MM.1S (cell line): ENCODE results near the gene HELZ.

Experiments used
- DNase-seq: peaks from one replicate; pipeline ENCODE4 v3.0.0-alpha.2; 2015
- H2AFZ ChIP-seq: fragments of 300-600 bp; sonication (generic); 2 replicates; pipeline ENCODE4 v1.6.0; 2016; ENCODE audit warnings: antibody characterized with exemption, low read length
- H3F3A ChIP-seq: fragments of 300-600 bp; sonication (generic); 2 replicates; pipeline ENCODE4 v1.6.1; 2016; ENCODE audit warnings: mild to moderate bottlenecking, antibody characterized with exemption, low read length, moderate library complexity, mixed read lengths; ENCODE audit not compliant: insufficient read depth
- H3K27ac ChIP-seq: fragments of 300-600 bp; sonication (generic); 2 replicates; pipeline ENCODE4 v1.5.1; 2016; ENCODE audit warnings: mild to moderate bottlenecking, low read length
- H3K27me3 ChIP-seq: fragments of 300-600 bp; sonication (generic); replicated peaks from 2 replicates; pipeline ENCODE4 v1.6.0; 2016; ENCODE audit warnings: low read length; ENCODE audit not compliant: insufficient read depth
- H3K36me3 ChIP-seq: fragments of 300-600 bp; sonication (generic); replicated peaks from 2 replicates; pipeline ENCODE4 v1.6.1; 2016; ENCODE audit warnings: mild to moderate bottlenecking, low read length, mixed read lengths; ENCODE audit not compliant: insufficient read depth
- H3K4me1 ChIP-seq: fragments of 300-600 bp; sonication (generic); 2 replicates; pipeline ENCODE4 v1.6.1; 2016; ENCODE audit warnings: low read length, mixed read lengths
- H3K4me2 ChIP-seq: fragments of 300-600 bp; sonication (generic); 2 replicates; pipeline ENCODE4 v1.6.0; 2016; ENCODE audit warnings: low read depth, low read length
- H3K4me3 ChIP-seq: fragments of 300-600 bp; sonication (generic); 2 replicates; pipeline ENCODE4 v1.5.1; 2016; ENCODE audit warnings: low read length, mixed read lengths
- H3K79me2 ChIP-seq: fragments of 300-600 bp; sonication (generic); 2 replicates; pipeline ENCODE4 v1.6.1; 2016; ENCODE audit warnings: mixed run types, low read length, mixed read lengths
- H3K9ac ChIP-seq: fragments of 300-600 bp; sonication (generic); 2 replicates; pipeline ENCODE4 v1.6.1; 2016; ENCODE audit warnings: low read length, mixed read lengths
- H3K9me2 ChIP-seq: fragments of 300-600 bp; sonication (generic); replicated peaks from 2 replicates; pipeline ENCODE4 v1.6.1; 2016; ENCODE audit warnings: mild to moderate bottlenecking, low read length, mixed read lengths; ENCODE audit not compliant: insufficient read depth
- H3K9me3 ChIP-seq: fragments of 300-600 bp; sonication (generic); replicated peaks from 2 replicates; pipeline ENCODE4 v1.6.1; 2016; ENCODE audit warnings: mild to moderate bottlenecking, low read length, mixed read lengths; ENCODE audit not compliant: insufficient read depth
- H4K20me1 ChIP-seq: fragments of 300-600 bp; sonication (generic); 2 replicates; pipeline ENCODE4 v1.6.1; 2016; ENCODE audit warnings: mild to moderate bottlenecking, low read length, moderate library complexity, mixed read lengths; ENCODE audit not compliant: insufficient read depth
- EZH2 ChIP-seq: fragments of 300-600 bp; sonication (generic); optimal IDR thresholded peaks from 2 replicates; pipeline ENCODE3; 2017; ENCODE audit warnings: low read depth, mild to moderate bottlenecking, antibody characterized with exemption, low read length, mixed read lengths
- EZH2phosphoT487 ChIP-seq: fragments of 300-600 bp; sonication (generic); IDR thresholded peaks from 2 replicates; pipeline ENCODE4 v1.6.1; 2018; ENCODE audit warnings: antibody characterized with exemption, low read length
- TF ChIP-seq, protein P1 (sequence below): fragments of 300-600 bp; sonication (generic); IDR thresholded peaks from 2 replicates; pipeline ENCODE4 v1.5.1; 2016; ENCODE audit warnings: antibody characterized with exemption, low read length, mixed read lengths

The HELZ gene

GRCh38 chr17:67055041-67055443 is 190.0 kb downstream of the HELZ start:
- Histone ChIP-seq H3K9me2 (no peaks in the 10 kb centered on the region), H3K9me3 (no peaks in the 10 kb centered on the region), H3K27me3 (no peaks in the 10 kb centered on the region), H3K9ac (no peak overlapping the region), H3K4me2 (no peak overlapping the region), H3K36me3 (no peaks in the 10 kb centered on the region), H3K4me3 (no peak overlapping the region), H4K20me1 (no peaks in the 10 kb centered on the region), H3F3A (no peaks in the 10 kb centered on the region), H3K27ac (no peak overlapping the region), H3K4me1 (no peaks in the 10 kb centered on the region), H3K79me2 (no peaks in the 10 kb centered on the region), H2AFZ (no peak overlapping the region)
- no peak for DNase-seq
- TF ChIP-seq EZH2phosphoT487 (no peak), EZH2 (no peak)
- TF ChIP-seq, protein P1, sequence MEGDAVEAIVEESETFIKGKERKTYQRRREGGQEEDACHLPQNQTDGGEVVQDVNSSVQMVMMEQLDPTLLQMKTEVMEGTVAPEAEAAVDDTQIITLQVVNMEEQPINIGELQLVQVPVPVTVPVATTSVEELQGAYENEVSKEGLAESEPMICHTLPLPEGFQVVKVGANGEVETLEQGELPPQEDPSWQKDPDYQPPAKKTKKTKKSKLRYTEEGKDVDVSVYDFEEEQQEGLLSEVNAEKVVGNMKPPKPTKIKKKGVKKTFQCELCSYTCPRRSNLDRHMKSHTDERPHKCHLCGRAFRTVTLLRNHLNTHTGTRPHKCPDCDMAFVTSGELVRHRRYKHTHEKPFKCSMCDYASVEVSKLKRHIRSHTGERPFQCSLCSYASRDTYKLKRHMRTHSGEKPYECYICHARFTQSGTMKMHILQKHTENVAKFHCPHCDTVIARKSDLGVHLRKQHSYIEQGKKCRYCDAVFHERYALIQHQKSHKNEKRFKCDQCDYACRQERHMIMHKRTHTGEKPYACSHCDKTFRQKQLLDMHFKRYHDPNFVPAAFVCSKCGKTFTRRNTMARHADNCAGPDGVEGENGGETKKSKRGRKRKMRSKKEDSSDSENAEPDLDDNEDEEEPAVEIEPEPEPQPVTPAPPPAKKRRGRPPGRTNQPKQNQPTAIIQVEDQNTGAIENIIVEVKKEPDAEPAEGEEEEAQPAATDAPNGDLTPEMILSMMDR: no peak

DNA sequence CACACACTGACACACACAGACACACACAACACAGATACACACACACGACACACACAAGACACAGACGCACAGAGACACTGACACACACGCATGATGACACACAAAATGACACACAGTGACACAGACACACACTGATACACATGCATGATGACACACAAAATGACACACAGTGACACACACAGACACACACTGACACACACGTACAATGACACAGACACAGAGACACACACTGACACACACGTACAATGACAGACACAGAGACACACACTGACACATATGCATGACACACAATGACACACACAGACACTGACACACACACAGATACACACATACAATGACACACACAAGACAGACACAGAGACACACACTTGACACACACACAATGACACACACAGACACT is 190.4 kb downstream of the HELZ start:
- Histone ChIP-seq H3F3A (no peaks in the 10 kb centered on the region), H3K79me2 (no peaks in the 10 kb centered on the region), H4K20me1 (no peaks in the 10 kb centered on the region), H3K9me2 (no peaks in the 10 kb centered on the region), H3K4me3 (no peak overlapping the region), H3K27ac (no peak overlapping the region), H3K4me2 (no peak overlapping the region), H3K9ac (no peak overlapping the region), H3K9me3 (no peaks in the 10 kb centered on the region), H3K27me3 (no peaks in the 10 kb centered on the region), H3K4me1 (no peaks in the 10 kb centered on the region), H3K36me3 (no peaks in the 10 kb centered on the region), H2AFZ (no peak overlapping the region)
- no peak for DNase-seq
- no peak for TF ChIP-seq EZH2phosphoT487
- TF ChIP-seq, protein P1: no peak
- TF ChIP-seq EZH2: no peak

DNA sequence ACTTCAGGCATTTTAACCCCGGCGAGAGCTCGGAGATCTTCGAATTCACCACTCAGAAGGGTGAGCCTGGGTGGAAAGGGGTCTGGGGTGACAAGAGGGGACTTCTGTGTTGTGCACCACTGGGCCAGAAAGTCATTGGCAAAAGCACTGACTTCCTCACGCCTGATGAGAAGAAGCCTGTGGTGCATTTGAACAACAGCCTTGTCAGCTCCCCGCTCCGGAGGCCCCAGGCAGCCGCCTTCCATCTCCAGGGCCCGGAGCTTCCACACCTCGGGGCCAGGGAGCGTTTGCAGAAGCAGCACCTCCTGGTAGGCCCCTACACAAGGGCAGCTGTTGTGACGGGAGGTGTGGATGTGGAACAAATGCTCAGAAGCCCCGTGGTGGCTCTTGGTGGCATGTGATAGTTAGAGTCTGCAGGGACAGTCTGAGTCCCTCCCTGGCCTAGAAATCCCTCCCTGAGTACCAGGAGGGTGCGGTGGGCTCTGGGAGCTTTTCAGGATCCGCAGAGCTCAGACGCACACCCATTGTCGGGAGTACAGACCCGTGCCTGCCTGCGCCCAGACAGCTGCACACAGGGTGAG is 190.9 kb downstream of the HELZ start:
- no peaks in the 10 kb centered on the region for H3K36me3 ChIP-seq
- no peak overlapping the region for H3K27ac ChIP-seq
- no peaks in the 10 kb centered on the region for H3K79me2 ChIP-seq
- H2AFZ ChIP-seq: no peak overlapping the region
- no peaks in the 10 kb centered on the region for H3F3A ChIP-seq
- H3K27me3 ChIP-seq: no peaks in the 10 kb centered on the region
- H3K9me2 ChIP-seq: no peaks in the 10 kb centered on the region
- H3K9ac ChIP-seq: no peak overlapping the region
- TF ChIP-seq EZH2phosphoT487 (no peak), EZH2 (no peak)
- TF ChIP-seq, protein P1: no peak
- H4K20me1 ChIP-seq: no peaks in the 10 kb centered on the region
- H3K4me1 ChIP-seq: no peaks in the 10 kb centered on the region
- H3K4me3 ChIP-seq: no peak overlapping the region
- no peak for DNase-seq
- no peaks in the 10 kb centered on the region for H3K9me3 ChIP-seq
- H3K4me2 ChIP-seq: no peak overlapping the region
